Bronchial epithelial cell (primary cell): ENCODE results near the gene ITGA4. TPM values are rescaled to one million over a fixed set of nuclear protein-coding genes. Genes with fewer than 3 reads are reported as not detected.

ENCODE experiments used
- DNase-seq: peaks from one replicate; pipeline ENCODE4 v3.0.0-alpha.2; 2010; ENCODE audit warnings: low read depth
- FAIRE-seq: peaks from 2 replicates; lab custom pipeline; 2011; peaks lifted over from hg19 to GRCh38; lab: Jason Lieb, UNC
- H3K27me3 ChIP-seq: 2 replicates; pipeline ENCODE4 v1.5.1; 2011; ENCODE audit warnings: low read length; ENCODE audit not compliant: control insufficient read depth, insufficient read depth
- H3K36me3 ChIP-seq: 2 replicates; pipeline ENCODE4 v1.5.1; 2011; ENCODE audit warnings: low read length; ENCODE audit not compliant: control insufficient read depth, insufficient read depth
- H3K4me3 ChIP-seq: 2 replicates; pipeline ENCODE4 v1.5.1; 2011; ENCODE audit warnings: mild to moderate bottlenecking, low read depth, low read length, control low read depth
- total RNA-seq: library from RNA; depleted of rRNA; stranded (reverse); fragments of >200 nt; gene quantifications from 2 replicates; pipeline ENCODE4 v1.2.1, GENCODE V29; 2014
- TF ChIP-seq, protein P1 (sequence below): IDR thresholded peaks from 2 replicates; pipeline ENCODE4 v1.5.1; 2011; ENCODE audit warnings: mild to moderate bottlenecking, moderate library complexity, low read length, control low read depth, inconsistent platforms; ENCODE audit not compliant: insufficient read depth, severe bottlenecking

ITGA4 gene
- total RNA-seq: under 0.01 and 0.79 TPM in 2 replicates

GRCh38 chr2:181457121-181457740 is at the start of gene ITGA4:
Gene ITGA4, plus strand, starts transcription at chr2:181457386. Its CDS starts 269 bp downstream, at chr2:181457655.
- no peak for FAIRE-seq
- DNase-seq: peak; percentile 37
- no peaks in the 10 kb centered on the region for H3K36me3 ChIP-seq
- H3K4me3 ChIP-seq: peak within 1 kb of the TSS; percentile 47
- H3K27me3 ChIP-seq: no peaks in the 10 kb centered on the region
- TF ChIP-seq, protein P1, sequence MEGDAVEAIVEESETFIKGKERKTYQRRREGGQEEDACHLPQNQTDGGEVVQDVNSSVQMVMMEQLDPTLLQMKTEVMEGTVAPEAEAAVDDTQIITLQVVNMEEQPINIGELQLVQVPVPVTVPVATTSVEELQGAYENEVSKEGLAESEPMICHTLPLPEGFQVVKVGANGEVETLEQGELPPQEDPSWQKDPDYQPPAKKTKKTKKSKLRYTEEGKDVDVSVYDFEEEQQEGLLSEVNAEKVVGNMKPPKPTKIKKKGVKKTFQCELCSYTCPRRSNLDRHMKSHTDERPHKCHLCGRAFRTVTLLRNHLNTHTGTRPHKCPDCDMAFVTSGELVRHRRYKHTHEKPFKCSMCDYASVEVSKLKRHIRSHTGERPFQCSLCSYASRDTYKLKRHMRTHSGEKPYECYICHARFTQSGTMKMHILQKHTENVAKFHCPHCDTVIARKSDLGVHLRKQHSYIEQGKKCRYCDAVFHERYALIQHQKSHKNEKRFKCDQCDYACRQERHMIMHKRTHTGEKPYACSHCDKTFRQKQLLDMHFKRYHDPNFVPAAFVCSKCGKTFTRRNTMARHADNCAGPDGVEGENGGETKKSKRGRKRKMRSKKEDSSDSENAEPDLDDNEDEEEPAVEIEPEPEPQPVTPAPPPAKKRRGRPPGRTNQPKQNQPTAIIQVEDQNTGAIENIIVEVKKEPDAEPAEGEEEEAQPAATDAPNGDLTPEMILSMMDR: peak; percentile 77

DNA sequence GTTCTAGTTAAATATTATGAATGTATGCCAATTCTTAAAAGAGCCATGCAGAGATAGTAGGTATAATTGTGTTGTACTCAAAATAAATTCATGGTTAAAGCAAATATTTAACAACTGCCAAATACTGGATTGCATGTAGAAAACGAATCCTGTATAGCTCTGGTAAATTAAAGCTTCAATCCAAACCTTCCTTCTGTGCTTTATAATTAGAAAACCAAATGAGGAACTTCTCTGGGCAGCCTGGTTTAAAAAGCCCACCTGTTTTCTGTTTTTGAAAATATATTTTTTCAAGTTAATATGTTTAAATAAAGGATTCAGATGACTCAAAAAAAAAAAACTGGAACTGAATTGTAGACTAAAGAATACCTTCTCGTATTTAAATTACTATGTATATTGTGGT is 48.3 kb upstream of the ITGA4 start:
- no peaks in the 10 kb centered on the region for H3K27me3 ChIP-seq
- no peak overlapping the region for H3K4me3 ChIP-seq
- TF ChIP-seq, protein P1: no peak
- DNase-seq: no peak
- H3K36me3 ChIP-seq: no peaks in the 10 kb centered on the region
- FAIRE-seq: no peak

DNA sequence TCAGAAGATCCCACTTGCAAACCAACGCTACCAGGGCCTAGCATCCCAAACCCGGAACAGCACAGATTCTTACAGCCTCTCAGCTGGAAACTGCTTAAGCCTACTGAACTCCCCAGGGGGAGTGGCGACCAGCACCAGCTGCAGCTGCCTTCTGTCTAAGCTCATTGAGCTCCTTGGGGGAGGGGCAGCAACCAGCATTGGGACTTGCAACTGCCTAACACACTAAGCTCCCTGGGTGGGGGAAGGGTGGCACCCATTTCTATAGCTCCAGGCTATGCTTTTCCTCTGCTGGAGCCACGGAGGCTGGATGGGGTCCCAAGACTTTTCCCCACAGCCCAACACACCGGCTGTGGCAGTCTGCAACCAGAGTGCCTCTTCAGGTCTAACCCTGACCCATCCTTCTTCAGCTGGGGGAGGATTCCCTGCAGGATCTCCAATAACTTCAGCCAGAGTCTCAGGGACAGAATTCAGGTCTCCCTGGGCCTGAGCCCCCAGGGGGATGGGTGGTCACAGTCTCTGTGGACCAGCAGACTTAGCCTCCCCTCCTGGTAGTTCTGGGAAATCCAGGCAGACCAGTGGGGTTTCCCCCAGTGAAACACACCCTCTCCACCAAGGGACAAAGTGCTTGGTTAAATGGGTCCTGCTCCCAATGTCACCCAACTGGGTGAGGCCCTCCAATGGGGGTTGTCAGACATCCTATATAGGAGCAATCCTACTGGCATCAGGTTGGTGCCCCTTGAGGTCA is 45.9 kb upstream of the ITGA4 start:
- Histone ChIP-seq H3K4me3 (no peak overlapping the region), H3K36me3 (no peaks in the 10 kb centered on the region), H3K27me3 (no peaks in the 10 kb centered on the region)
- DNase-seq: no peak
- no peak for FAIRE-seq
- TF ChIP-seq, protein P1: no peak

DNA sequence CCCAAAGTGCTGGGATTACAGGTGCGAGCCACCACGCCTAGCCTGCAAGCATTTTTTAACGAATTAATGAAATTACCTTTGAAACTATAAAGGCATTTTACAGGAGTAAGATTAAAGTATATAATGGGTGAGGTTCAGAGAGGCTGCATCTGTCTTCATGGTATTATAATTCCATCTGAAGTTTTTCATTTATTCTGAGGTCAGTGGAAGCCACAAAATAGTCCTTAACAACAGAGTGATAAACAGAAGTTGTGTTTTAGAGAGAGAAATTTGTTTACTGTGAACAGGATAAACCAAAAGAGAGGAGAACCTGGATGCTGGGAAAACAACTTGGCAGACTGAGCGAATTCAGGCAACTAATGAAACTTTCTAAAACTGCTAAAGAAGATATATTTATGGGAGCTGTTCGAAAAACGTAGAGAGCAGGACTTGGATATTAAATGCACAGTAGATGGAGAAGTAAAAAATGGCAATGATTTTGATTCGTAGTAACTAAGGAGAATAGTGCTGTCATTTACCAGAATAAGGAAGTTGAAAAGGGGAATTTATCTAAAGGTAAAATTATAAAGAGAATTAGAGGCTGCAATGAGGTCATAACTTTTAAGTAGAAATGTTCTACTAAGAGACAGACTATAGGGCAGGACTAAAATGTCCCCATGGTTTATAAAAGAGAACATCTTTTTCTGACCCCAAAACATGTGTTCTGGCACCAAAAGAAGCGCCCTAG is 37.9 kb upstream of the ITGA4 start:
- TF ChIP-seq, protein P1: no peak
- FAIRE-seq (no peak), DNase-seq (no peak)
- H3K36me3 ChIP-seq: no peaks in the 10 kb centered on the region
- no peaks in the 10 kb centered on the region for H3K27me3 ChIP-seq
- no peak overlapping the region for H3K4me3 ChIP-seq

- H3K27me3 ChIP-seq: no peaks in the 10 kb centered on the region
- no peaks in the 10 kb centered on the region for H3K36me3 ChIP-seq
- no peak for DNase-seq
- H3K4me3 ChIP-seq: no peak overlapping the region
- FAIRE-seq: no peak
- TF ChIP-seq, protein P1: no peak
Measured at GRCh38 chr2:181420259-181421130, 36.7 kb upstream of the ITGA4 start.
